GM10248 (cell line): ENCODE measurements around the gene EEF1G.

Experiments
- CTCF ChIA-PET: fragments of 300-600 bp; sonication (Branson Sonifier 250); formaldehyde crosslinking; extraction: SDS; loops from one replicate; lab custom pipeline; 2021; ENCODE audit warnings: antibody characterized with exemption; lab: Yijun Ruan, JAX
- POLR2A ChIA-PET: fragments of 350-650 bp; sonication (Branson Sonifier 250); formaldehyde crosslinking; extraction: SDS; loops from one replicate; lab custom pipeline; 2020; ENCODE audit warnings: antibody characterized with exemption; lab: Yijun Ruan, JAX
- DNase-seq: peaks from one replicate; pipeline ENCODE4 v3.0.0; 2012; ENCODE audit errors: extremely low spot score
- CTCF ChIP-seq: IDR thresholded peaks from 2 replicates; pipeline ENCODE4 v1.5.1; 2012; ENCODE audit warnings: mild to moderate bottlenecking, low read depth; ENCODE audit errors: extremely low read depth, missing control alignments, control extremely low read depth

EEF1G gene

GRCh38 chr11:62532096-62532495, 41.6 kb downstream of the EEF1G start:
- DNase-seq = no peak
- no peak for TF ChIP-seq CTCF
- ChIA-PET POLR2A (no interaction called here), CTCF (interaction anchor here (2.5 kb wide), 1 partner anchor 10 kb away, joined by 10 read pairs; no protein-coding TSS in a partner anchor)

GRCh38 chr11:62516736-62517371, 56.8 kb downstream of the EEF1G start:
- no peak for DNase-seq
- no peak for TF ChIP-seq CTCF
- ChIA-PET CTCF (interaction anchor here (1.2 kb wide), 1 partner anchor 9 kb away, joined by 4 read pairs; no protein-coding TSS in a partner anchor), POLR2A (no interaction called here)

GRCh38 chr11:62514151-62514550, 59.5 kb downstream of the EEF1G start:
- POLR2A ChIA-PET = no interaction called here
- DNase-seq = peak; percentile 55
- CTCF ChIA-PET = interaction anchor here (1.1 to 2.1 kb wide), 3 partner anchors 11 to 29 kb away, joined by 3 to 14 read pairs (median 4); no protein-coding TSS in a partner anchor
- TF ChIP-seq CTCF = no peak

- CTCF ChIA-PET = interaction anchor here (1.5 kb wide), 1 partner anchor 10 kb away, joined by 3 read pairs; no protein-coding TSS in a partner anchor
- no peak for DNase-seq
- POLR2A ChIA-PET = no interaction called here
Observed at GRCh38 chr11:62513626-62514025, 60.1 kb downstream of the EEF1G start.

GRCh38 chr11:62512961-62513360, 60.7 kb downstream of the EEF1G start:
- ChIA-PET CTCF (interaction anchor here (1.6 kb wide), 1 partner anchor 88 kb away, joined by 4 read pairs; no protein-coding TSS in a partner anchor), POLR2A (no interaction called here)
- TF ChIP-seq CTCF = no peak
- DNase-seq = no peak

More at GRCh38 chr11:62513626-62514025, 60.1 kb downstream of the EEF1G start:
- no peak for TF ChIP-seq CTCF
